ENCODE measurements around the gene ZBTB32. TPM values are rescaled to one million over a fixed set of nuclear protein-coding genes. Genes with fewer than 3 reads are reported as not detected.

The ZBTB32 gene
- total RNA-seq, 1 experiment from 2014 or later: 0.13 TPM

DNA sequence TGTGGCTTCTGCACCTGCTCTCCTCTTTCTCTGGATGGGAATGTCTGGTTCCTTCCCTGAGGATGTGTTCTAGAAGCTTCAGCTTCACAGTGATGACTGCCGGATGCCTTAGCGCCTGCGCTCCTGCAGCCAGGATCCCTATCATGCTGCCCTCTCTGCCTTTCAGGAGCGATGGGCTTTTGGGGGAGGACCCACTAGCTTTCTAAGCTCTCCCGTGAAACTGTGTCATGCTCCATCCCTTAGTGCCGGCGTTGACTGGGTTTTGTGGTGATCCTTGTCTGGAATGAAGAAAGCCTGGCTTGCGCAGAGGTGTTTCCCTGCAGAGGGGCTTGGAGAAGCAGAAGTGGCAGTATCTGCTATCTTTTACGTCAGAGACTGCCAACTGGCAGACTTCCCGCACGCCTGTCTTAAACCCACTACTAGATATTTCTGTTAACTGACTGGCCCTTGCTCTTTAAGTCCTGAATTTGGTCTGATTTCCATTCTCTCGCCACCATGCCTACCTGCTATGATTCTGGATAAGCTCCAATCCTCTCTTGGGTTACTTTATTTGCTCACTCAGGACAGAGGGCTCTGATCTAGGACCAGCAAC is 9.6 kb downstream of the ZBTB32 start:
- DNase-seq: no peak
- Histone ChIP-seq H3T11ph (ENCODE audit: low read length) (no peak overlapping the region), H3K9me3 (ENCODE audit: control insufficient read depth, low read depth, low read length) (no peaks in the 10 kb centered on the region), H3K4me1 (ENCODE audit: insufficient read depth, low read length) (peaks cover 10% of the 10 kb centered on the region; the same call in 1 of the 2 replicates), H3K27me3 (ENCODE audit: insufficient read depth, low read length) (no peaks in the 10 kb centered on the region), H3K79me2 (ENCODE audit: insufficient read depth, low read length) (peaks cover 6% of the 10 kb centered on the region; the same call in 1 of the 2 replicates), H4K20me1 (ENCODE audit: control insufficient read depth, insufficient read depth, insufficient read length) (peaks cover under 1% of the 10 kb centered on the region), H3K4me2 (ENCODE audit: insufficient read depth, insufficient read length, low read length) (no peak overlapping the region), H3K23ac (ENCODE audit: insufficient read length, low read depth, low read length) (no peak overlapping the region), H3K4ac (ENCODE audit: low read depth, low read length) (no peak overlapping the region), H2AK5ac (ENCODE audit: insufficient read length, low read length) (no peak overlapping the region), H2BK5ac (ENCODE audit: insufficient read length, low read length) (no peak overlapping the region), H3K79me1 (ENCODE audit: insufficient read depth, low read depth, low read length, poor library complexity, severe bottlenecking) (no peaks in the 10 kb centered on the region), H4K5ac (ENCODE audit: insufficient read length, low read depth, low read length) (no peak overlapping the region), H2AFZ (ENCODE audit: low read length) (no peak overlapping the region), H2BK20ac (ENCODE audit: low read depth, low read length, poor library complexity, severe bottlenecking) (no peak overlapping the region), H3K27ac (ENCODE audit: insufficient read length, low read depth, low read length) (no peak overlapping the region), H4K91ac (ENCODE audit: insufficient read length, low read depth, low read length) (no peak overlapping the region), H3K56ac (ENCODE audit: insufficient read length, low read depth, low read length) (no peak overlapping the region), H2BK12ac (ENCODE audit: insufficient read length, low read depth, low read length) (no peak overlapping the region), H2BK15ac (ENCODE audit: low read depth, low read length) (no peak overlapping the region), H4K8ac (replicated peaks; ENCODE audit: insufficient read length, low read depth, low read length) (no peak overlapping the region), H3K18ac (ENCODE audit: insufficient read length, low read depth, low read length) (no peak overlapping the region), H2BK120ac (ENCODE audit: low read depth, low read length, poor library complexity, severe bottlenecking) (no peak overlapping the region), H3K14ac (ENCODE audit: insufficient read depth, low read length) (no peak overlapping the region; the same call in 1 of the 2 replicates), H3K9ac (ENCODE audit: extremely low read depth, insufficient read length, low read length) (no peak overlapping the region), H3K23me2 (ENCODE audit: insufficient read length, low read depth, low read length, poor library complexity, severe bottlenecking) (peaks cover 18% of the 10 kb centered on the region)
- no CpG with 5 or more reads among the region's 12 CpGs for WGBS (ENCODE audit: extremely low coverage, insufficient read length, low lambda C conversion rate)
- no peaks in the 10 kb centered on the region; the same call in 1 of the 2 replicates for H3K27me3 Mint-ChIP-seq (ENCODE audit: low read depth)
- no peaks in the 10 kb centered on the region; a peak in 1 of 5 replicates for H3K9me3 Mint-ChIP-seq
- H3K27ac Mint-ChIP-seq: peak overlapping the region in 1 of 3 experiments; percentile 66; a peak in 1 of 7 replicates
- peaks cover 43% of the 10 kb centered on the region in 2 experiments for H3K4me1 Mint-ChIP-seq
- peaks cover 0 to 7% (median 6%) of the 10 kb centered on the region in 3 experiments; a peak in 5 of 7 replicates for H3K36me3 Mint-ChIP-seq (ENCODE audit: insufficient read depth in 1 of 3, low read depth in 3 of 3)
- H3K4me3 Mint-ChIP-seq: peak overlapping the region in 1 of 2 experiments; percentile 5; a peak in 1 of 5 replicates
- TF ChIP-seq, protein P1, sequence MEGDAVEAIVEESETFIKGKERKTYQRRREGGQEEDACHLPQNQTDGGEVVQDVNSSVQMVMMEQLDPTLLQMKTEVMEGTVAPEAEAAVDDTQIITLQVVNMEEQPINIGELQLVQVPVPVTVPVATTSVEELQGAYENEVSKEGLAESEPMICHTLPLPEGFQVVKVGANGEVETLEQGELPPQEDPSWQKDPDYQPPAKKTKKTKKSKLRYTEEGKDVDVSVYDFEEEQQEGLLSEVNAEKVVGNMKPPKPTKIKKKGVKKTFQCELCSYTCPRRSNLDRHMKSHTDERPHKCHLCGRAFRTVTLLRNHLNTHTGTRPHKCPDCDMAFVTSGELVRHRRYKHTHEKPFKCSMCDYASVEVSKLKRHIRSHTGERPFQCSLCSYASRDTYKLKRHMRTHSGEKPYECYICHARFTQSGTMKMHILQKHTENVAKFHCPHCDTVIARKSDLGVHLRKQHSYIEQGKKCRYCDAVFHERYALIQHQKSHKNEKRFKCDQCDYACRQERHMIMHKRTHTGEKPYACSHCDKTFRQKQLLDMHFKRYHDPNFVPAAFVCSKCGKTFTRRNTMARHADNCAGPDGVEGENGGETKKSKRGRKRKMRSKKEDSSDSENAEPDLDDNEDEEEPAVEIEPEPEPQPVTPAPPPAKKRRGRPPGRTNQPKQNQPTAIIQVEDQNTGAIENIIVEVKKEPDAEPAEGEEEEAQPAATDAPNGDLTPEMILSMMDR (conservative IDR thresholded peaks at IDR 0.05): no peak

Data from H9 (cell line).